ENCODE data around the gene UTP4. TPM values are rescaled to one million over a fixed set of nuclear protein-coding genes. Genes with fewer than 3 reads are reported as not detected.

UTP4 gene
- total and polyA plus RNA-seq, 2 of the 8 experiments (the other 6 are each of a cell fraction or from before 2014, with no cell fraction given), result 101 to 118 TPM

- H3K27me3 ChIP-seq (replicated peaks in 1 of 4; ENCODE audit: control insufficient read depth in 3 of 4, extremely low read depth in 1 of 4, insufficient read depth in 3 of 4, low read length in 3 of 4), result no peaks in the 10 kb centered on the region
- peak overlapping the region; percentile 84 to 97 (median 89) for H3K4me3 ChIP-seq (ENCODE audit: extremely low read depth in 1 of 4, insufficient read depth in 2 of 4, low read depth in 3 of 4, low read length in 4 of 4)
- no peaks in the 10 kb centered on the region for H3K9me3 ChIP-seq (ENCODE audit: insufficient read depth in 2 of 2, low read depth in 1 of 2, low read length in 1 of 2)
- H2BK5ac ChIP-seq (ENCODE audit: low read depth, low read length), result no peak overlapping the region
- FAIRE-seq (no peak), DNase-seq (ENCODE audit: low read depth in 1 of 2, low spot score in 2 of 2) (no peak)
- H2BK15ac ChIP-seq (ENCODE audit: low read length), result no peak overlapping the region
- peaks cover 2 to 12% (median 7%) of the 10 kb centered on the region in 4 experiments; a peak in 5 of 7 replicates for H3K4me1 ChIP-seq (replicated peaks in 1 of 4; ENCODE audit: control insufficient read depth in 3 of 4, insufficient read depth in 4 of 4, low read length in 3 of 4)
- H3K9ac ChIP-seq (replicated peaks in 1 of 4; ENCODE audit: extremely low read depth in 1 of 4, low read depth in 3 of 4, low read length in 3 of 4), result peak overlapping the region in 2 of 4 experiments; percentile 79 to 89; a peak in 2 of 7 replicates
- H3K18ac ChIP-seq (ENCODE audit: extremely low read depth, low read length), result no peak overlapping the region
- H4K5ac ChIP-seq (ENCODE audit: insufficient read length, low read depth, low read length), result no peak overlapping the region
- no peak overlapping the region for H2AFZ ChIP-seq (ENCODE audit: low read length)
- no peak overlapping the region for H4K8ac ChIP-seq (ENCODE audit: extremely low read depth, insufficient read depth, low read length)
- no peak overlapping the region for H3K4ac ChIP-seq (replicated peaks; ENCODE audit: insufficient read length, low read depth, low read length)
- H4K91ac ChIP-seq (replicated peaks; ENCODE audit: insufficient read length, low read length), result no peak overlapping the region
- H3K79me1 ChIP-seq (ENCODE audit: low read depth, low read length), result no peaks in the 10 kb centered on the region; the same call in 1 of the 2 replicates
- no peak overlapping the region for H2BK12ac ChIP-seq (ENCODE audit: low read depth, low read length)
- H3K27ac ChIP-seq (ENCODE audit: low read depth, low read length), result no peak overlapping the region
- H2BK120ac ChIP-seq (replicated peaks; ENCODE audit: low read depth, low read length), result no peak overlapping the region
- WGBS, 2 experiments (ENCODE audit: extremely low coverage in 1 of 2, insufficient coverage in 1 of 2, insufficient read length in 1 of 2, insufficient replicate concordance in 2 of 2, low coverage in 1 of 2, low lambda C conversion rate in 2 of 2, missing lambda C conversion rate in 1 of 2), result 80% methylated on average over 5 of the region's 5 CpGs; no CpG with 5 or more reads in 1 of the 2 experiments
- no peak overlapping the region for H3K23ac ChIP-seq (ENCODE audit: insufficient read length)
- H3K79me2 ChIP-seq (ENCODE audit: control insufficient read depth in 1 of 2, insufficient read depth in 2 of 2, low read length in 2 of 2), result peaks cover 27 to 82% of the 10 kb centered on the region in 2 experiments
- no peak overlapping the region for H3K14ac ChIP-seq (ENCODE audit: insufficient read length)
- no peak overlapping the region for H3K56ac ChIP-seq (replicated peaks; ENCODE audit: insufficient read length, low read depth, low read length)
- H2AK5ac ChIP-seq (ENCODE audit: low read depth, low read length), result no peak overlapping the region
- H3K36me3 ChIP-seq (ENCODE audit: control insufficient read depth in 2 of 4, insufficient read depth in 4 of 4, low read length in 3 of 4), result peaks cover 5 to 28% (median 20%) of the 10 kb centered on the region in 4 experiments
- peaks cover 6% of the 10 kb centered on the region in 2 experiments for H4K20me1 ChIP-seq (replicated peaks in 1 of 2; ENCODE audit: control insufficient read depth in 1 of 2, insufficient read depth in 2 of 2, low read length in 2 of 2)
- H3K23me2 ChIP-seq (ENCODE audit: low read depth, low read length), result peaks cover 2% of the 10 kb centered on the region
- no peak for TF ChIP-seq SAP30 (IDR thresholded peaks at IDR 0.05; ENCODE audit: insufficient read depth, insufficient replicate concordance, low read length)
- no peak for TF ChIP-seq SIRT6 (IDR thresholded peaks at IDR 0.05; ENCODE audit: low read length)
- TF ChIP-seq SIN3A (conservative IDR thresholded peaks at IDR 0.05 in 1 of 2, IDR thresholded peaks at IDR 0.05 in 1 of 2; ENCODE audit: low read depth in 1 of 2, low read length in 2 of 2), result peak in 1 of 2 experiments; percentile 2; a peak in 1 of 4 replicates
- CTCF ChIA-PET (ENCODE audit: partially characterized antibody), result interaction anchor here (0.8 to 2.2 kb wide), 9 partner anchors 10 to 232 kb away, joined by 3 to 17 read pairs (median 4); no protein-coding TSS in a partner anchor
- peak overlapping the region; percentile 63 to 77 for H3K4me2 ChIP-seq (ENCODE audit: insufficient read depth in 1 of 2, low read depth in 2 of 2, low read length in 2 of 2)
- POLR2A ChIA-PET (ENCODE audit: partially characterized antibody), result interaction anchor here (0.6 to 3.7 kb wide), 23 partner anchors 8 to 353 kb away, joined by 3 to 17 read pairs (median 3); partner anchors contain the start of genes HAS3, PDF and SNTB2
- no peak overlapping the region for H2BK20ac ChIP-seq (ENCODE audit: low read length)
Measured at GRCh38 chr16:69133373-69133954, 1.0 kb downstream of the UTP4 start.

Measured in H1 (cell line).